Lower leg skin (tissue), 3 donors: ENCODE data around the gene TSPEAR.

Source experiments
- CTCF ChIP-seq, 3 donors: fragments of 450-650 bp; IDR thresholded peaks; one replicate each; pipeline ENCODE4 v1.5.1; 2016; ENCODE audit warnings: antibody characterized with exemption in 3 of 3, mild to moderate bottlenecking in 3 of 3, moderate library complexity in 2 of 3
- POLR2A ChIP-seq, 2 donors: fragments of 450-650 bp; IDR thresholded peaks; one replicate each; pipeline ENCODE4 v1.6.1; 2016 to 2017; ENCODE audit warnings: antibody characterized with exemption in 2 of 2, mild to moderate bottlenecking in 1 of 2, moderate library complexity in 1 of 2

DNA sequence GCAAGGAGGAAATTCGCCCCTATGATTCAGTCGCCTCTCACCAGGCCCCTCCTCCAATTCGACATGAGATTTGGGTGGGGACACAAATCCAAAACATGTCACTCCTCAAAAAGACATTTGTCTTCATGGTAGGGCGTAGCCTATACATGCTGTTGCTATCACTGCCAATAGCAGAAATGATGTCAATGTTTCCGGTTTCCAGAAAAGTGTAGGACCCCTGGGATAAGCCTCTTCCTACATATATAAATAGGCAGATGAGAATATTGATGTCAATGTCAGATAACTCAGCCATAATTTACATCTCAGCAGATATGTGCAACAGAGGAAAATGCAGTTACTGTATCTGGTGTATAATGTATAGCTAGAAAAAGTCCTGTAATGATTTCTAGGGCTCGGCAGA lies 239.4 kb downstream of the TSPEAR start:
- no peak for TF ChIP-seq CTCF (IDR thresholded peaks at IDR 0.05)
- no peak for TF ChIP-seq POLR2A (IDR thresholded peaks at IDR 0.05)
